Mucosa of descending colon (tissue), 3 donors: ENCODE measurements around the gene CDH4. TPM values are rescaled to one million over a fixed set of nuclear protein-coding genes. Genes with fewer than 3 reads are reported as not detected.

ENCODE experiments used
- ATAC-seq: fragments of 200-7000 bp; cut with Tn5 transposase; one replicate; pipeline ENCODE4 v1.9.1; 2020; ENCODE audit warnings: mild to moderate bottlenecking, moderate library complexity
- DNase-seq, 3 donors: peaks; one replicate each; pipeline ENCODE4 v3.0.0-alpha.2; 2020
- H3K36me3 ChIP-seq: fragments of 200-600 bp; one replicate; pipeline ENCODE4 v1.8.0; 2021; ENCODE audit warnings: low read depth, mild to moderate bottlenecking
- H3K4me1 ChIP-seq: fragments of 200-600 bp; one replicate; pipeline ENCODE4 v1.8.0; 2021; ENCODE audit warnings: low read depth, mild to moderate bottlenecking
- H3K4me3 ChIP-seq: fragments of 200-600 bp; one replicate; pipeline ENCODE4 v1.8.0; 2021; ENCODE audit warnings: mild to moderate bottlenecking
- H3K9me3 ChIP-seq: fragments of 200-600 bp; one replicate; pipeline ENCODE4 v1.8.0; 2021; ENCODE audit warnings: mild to moderate bottlenecking
- intact Hi-C, 2 donors: fragments of 100-400 bp; cut with DNase I in 1 of 2; cut with micrococcal nuclease in 1 of 2; formaldehyde crosslinking; loops; one replicate each; pipeline versions ENCODE4 v1.11.0 to v1.11.1; 2022; cut with DNase I, micrococcal nuclease
- total RNA-seq, 3 donors: library from RNA; stranded (reverse); fragmentation: NEBNext Ultra II Directional in 2 of 3; extraction: Animal tissue kit (Norgen Biotek cat#: 25700) in 2 of 3; gene quantifications; one replicate each; pipeline versions ENCODE4 v1.2.1 to v1.2.4, GENCODE V29; 2021 to 2023
- TF ChIP-seq, protein P1 (sequence below): fragments of 200-600 bp; IDR thresholded peaks from one replicate; pipeline ENCODE4 v1.8.0; 2022; ENCODE audit warnings: antibody characterized with exemption, mild to moderate bottlenecking
- donor health status: DM: no; HTN: no; CAD: no; lungs with moderate emphysema.
- donor health status: DM: no; HTN: no; CAD: no.
- donor health status: DM: no; HTN: yes; CAD: no.

The CDH4 gene
- total RNA-seq, 3 donors from 2014 or later: 0.16 TPM; not detected in 2

GRCh38 chr20:61554617-61555016, 302.6 kb downstream of the CDH4 start:
- Histone ChIP-seq H3K4me3 (no peak overlapping the region), H3K9me3 (no peaks in the 10 kb centered on the region), H3K36me3 (no peaks in the 10 kb centered on the region), H3K4me1 (no peaks in the 10 kb centered on the region)
- TF ChIP-seq, protein P1, sequence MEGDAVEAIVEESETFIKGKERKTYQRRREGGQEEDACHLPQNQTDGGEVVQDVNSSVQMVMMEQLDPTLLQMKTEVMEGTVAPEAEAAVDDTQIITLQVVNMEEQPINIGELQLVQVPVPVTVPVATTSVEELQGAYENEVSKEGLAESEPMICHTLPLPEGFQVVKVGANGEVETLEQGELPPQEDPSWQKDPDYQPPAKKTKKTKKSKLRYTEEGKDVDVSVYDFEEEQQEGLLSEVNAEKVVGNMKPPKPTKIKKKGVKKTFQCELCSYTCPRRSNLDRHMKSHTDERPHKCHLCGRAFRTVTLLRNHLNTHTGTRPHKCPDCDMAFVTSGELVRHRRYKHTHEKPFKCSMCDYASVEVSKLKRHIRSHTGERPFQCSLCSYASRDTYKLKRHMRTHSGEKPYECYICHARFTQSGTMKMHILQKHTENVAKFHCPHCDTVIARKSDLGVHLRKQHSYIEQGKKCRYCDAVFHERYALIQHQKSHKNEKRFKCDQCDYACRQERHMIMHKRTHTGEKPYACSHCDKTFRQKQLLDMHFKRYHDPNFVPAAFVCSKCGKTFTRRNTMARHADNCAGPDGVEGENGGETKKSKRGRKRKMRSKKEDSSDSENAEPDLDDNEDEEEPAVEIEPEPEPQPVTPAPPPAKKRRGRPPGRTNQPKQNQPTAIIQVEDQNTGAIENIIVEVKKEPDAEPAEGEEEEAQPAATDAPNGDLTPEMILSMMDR: no peak
- ATAC-seq (no peak), DNase-seq (no peak)
- intact Hi-C loops: no loop called here

- ATAC-seq (no peak), DNase-seq (no peak)
- TF ChIP-seq, protein P1: no peak
- H3K9me3 ChIP-seq: no peaks in the 10 kb centered on the region
- intact Hi-C loops: no loop called here
- no peaks in the 10 kb centered on the region for H3K4me1 ChIP-seq
- no peak overlapping the region for H3K4me3 ChIP-seq
- H3K36me3 ChIP-seq: no peaks in the 10 kb centered on the region
Measured at GRCh38 chr20:61555566-61555965, 303.5 kb downstream of the CDH4 start.

DNA sequence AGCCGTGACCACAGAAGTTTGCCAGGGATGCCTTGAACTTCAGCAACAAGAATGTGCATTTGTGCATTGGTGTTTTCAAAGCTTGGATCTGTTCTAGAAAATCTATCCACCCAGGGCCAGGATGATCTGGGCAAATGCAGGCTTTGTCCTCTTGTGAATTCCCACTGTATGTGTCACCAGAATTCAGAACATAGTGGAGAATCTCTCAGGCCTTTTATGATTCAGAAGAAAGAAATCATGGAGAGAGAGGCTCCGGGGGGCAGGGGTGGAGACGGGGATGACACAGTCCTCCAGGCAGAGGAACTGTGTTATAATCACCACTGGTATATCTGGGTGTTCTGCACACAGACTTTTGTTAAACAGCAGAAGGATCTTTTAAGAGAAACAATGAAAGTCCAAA, 304.1 kb downstream of the CDH4 start:
- intact Hi-C loops: no loop called here
- TF ChIP-seq, protein P1: no peak

DNA sequence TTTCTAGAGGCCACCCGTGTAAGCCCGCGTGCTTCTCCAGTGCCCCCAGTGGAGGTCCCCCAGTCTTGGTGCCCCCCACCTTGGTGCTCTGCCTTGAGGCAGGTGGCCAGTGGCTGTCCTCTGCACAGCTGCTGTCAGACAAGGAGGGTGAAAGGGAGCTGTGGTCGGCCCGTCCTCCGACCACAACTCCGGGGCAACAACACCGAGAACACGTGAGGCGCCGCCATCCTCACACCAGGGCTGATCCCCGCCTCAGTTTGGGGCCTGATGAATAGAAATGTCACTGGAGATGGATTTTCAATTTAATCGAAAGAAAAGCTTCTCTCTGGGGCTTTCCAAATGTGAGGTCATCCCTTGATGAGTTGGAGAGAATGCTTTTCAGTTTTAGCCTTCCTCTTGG, 304.6 kb downstream of the CDH4 start:
- H3K9me3 ChIP-seq: no peaks in the 10 kb centered on the region
- no peaks in the 10 kb centered on the region for H3K36me3 ChIP-seq
- ATAC-seq: no peak
- H3K4me1 ChIP-seq: no peaks in the 10 kb centered on the region
- no peak overlapping the region for H3K4me3 ChIP-seq
- no peak for DNase-seq
- TF ChIP-seq, protein P1: no peak
- intact Hi-C loops: no loop called here

More for the DNA sequence above, 304.1 kb downstream of the CDH4 start:
- DNase-seq (no peak), ATAC-seq (no peak)
- H3K4me3 ChIP-seq: no peak overlapping the region
- H3K36me3 ChIP-seq: no peaks in the 10 kb centered on the region
- H3K9me3 ChIP-seq: no peaks in the 10 kb centered on the region
- no peaks in the 10 kb centered on the region for H3K4me1 ChIP-seq

- intact Hi-C loops: no loop called here
- ATAC-seq (no peak), DNase-seq (no peak)
- Histone ChIP-seq H3K9me3 (no peaks in the 10 kb centered on the region), H3K4me1 (no peaks in the 10 kb centered on the region), H3K4me3 (no peak overlapping the region), H3K36me3 (no peaks in the 10 kb centered on the region)
- TF ChIP-seq, protein P1: no peak
Measured at GRCh38 chr20:61557621-61558020, 305.6 kb downstream of the CDH4 start.

GRCh38 chr20:61558726-61559125, 306.7 kb downstream of the CDH4 start:
- Histone ChIP-seq H3K4me3 (no peak overlapping the region), H3K4me1 (no peaks in the 10 kb centered on the region), H3K9me3 (no peaks in the 10 kb centered on the region), H3K36me3 (no peaks in the 10 kb centered on the region)
- ATAC-seq (no peak), DNase-seq (no peak)
- intact Hi-C loops: no loop called here
- TF ChIP-seq, protein P1: no peak
